Measurements from ENCODE around the gene GNAZ.

- TF ChIP-seq POLR2AphosphoS5 (IDR thresholded peaks at IDR 0.05; ENCODE audit: borderline replicate concordance, low read depth, low read length) (no peak), EZH2 (IDR thresholded peaks at IDR 0.05) (no peak)
Observed at GRCh38 chr22:23147617-23148387, 77.5 kb downstream of the GNAZ start.
